Vagina (tissue), 2 donors: Measurements from ENCODE around the gene FKBP7.

Source experiments
- POLR2A ChIP-seq, 2 donors: fragments of 450-650 bp; IDR thresholded peaks; one replicate each; pipeline ENCODE4 v1.6.1; 2017; ENCODE audit warnings: antibody characterized with exemption in 2 of 2, mild to moderate bottlenecking in 2 of 2, moderate library complexity in 2 of 2
- TF ChIP-seq, protein P1 (sequence below), 3 experiments: fragments of 450-650 bp in 2 of 3; fragments of 200-600 bp in 1 of 3; sonication (generic) in 1 of 3; IDR thresholded peaks; one replicate each; pipeline ENCODE4 v1.5.1; 2017 to 2019; ENCODE audit warnings: antibody characterized with exemption in 3 of 3, mild to moderate bottlenecking in 2 of 3, moderate library complexity in 2 of 3

DNA sequence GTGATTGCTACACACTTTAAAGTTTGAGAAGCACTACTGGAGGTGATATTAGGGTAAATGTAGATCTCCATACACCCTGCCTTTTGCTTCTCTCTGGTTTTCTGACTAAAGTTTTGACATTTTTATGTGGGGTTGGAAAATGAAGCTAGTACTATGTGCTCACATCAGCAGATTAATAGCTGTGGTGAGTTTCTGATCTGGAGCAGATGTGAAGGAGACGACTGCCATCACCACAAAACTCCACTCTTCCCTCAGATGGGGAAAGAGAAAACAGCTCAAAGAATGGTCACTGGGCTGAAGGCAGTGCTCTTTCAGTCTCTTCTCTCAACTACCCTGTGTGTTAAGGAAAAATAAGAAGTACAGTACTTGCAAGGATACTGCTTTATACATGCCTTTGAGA, 39.1 kb upstream of the FKBP7 start:
- TF ChIP-seq POLR2A (IDR thresholded peaks at IDR 0.05), result no peak
- TF ChIP-seq, protein P1, sequence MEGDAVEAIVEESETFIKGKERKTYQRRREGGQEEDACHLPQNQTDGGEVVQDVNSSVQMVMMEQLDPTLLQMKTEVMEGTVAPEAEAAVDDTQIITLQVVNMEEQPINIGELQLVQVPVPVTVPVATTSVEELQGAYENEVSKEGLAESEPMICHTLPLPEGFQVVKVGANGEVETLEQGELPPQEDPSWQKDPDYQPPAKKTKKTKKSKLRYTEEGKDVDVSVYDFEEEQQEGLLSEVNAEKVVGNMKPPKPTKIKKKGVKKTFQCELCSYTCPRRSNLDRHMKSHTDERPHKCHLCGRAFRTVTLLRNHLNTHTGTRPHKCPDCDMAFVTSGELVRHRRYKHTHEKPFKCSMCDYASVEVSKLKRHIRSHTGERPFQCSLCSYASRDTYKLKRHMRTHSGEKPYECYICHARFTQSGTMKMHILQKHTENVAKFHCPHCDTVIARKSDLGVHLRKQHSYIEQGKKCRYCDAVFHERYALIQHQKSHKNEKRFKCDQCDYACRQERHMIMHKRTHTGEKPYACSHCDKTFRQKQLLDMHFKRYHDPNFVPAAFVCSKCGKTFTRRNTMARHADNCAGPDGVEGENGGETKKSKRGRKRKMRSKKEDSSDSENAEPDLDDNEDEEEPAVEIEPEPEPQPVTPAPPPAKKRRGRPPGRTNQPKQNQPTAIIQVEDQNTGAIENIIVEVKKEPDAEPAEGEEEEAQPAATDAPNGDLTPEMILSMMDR (IDR thresholded peaks at IDR 0.05), result no peak
